ENCODE data around the gene GET3.
A peak's percentile ranks its signal among the peaks of the same experiment; 100 is the strongest.

Gene GET3

GRCh38 chr19:12754465-12755196 is 17.3 kb downstream of the GET3 start:
- DNase-seq, result no peak

GRCh38 chr19:12756150-12756883 is 19.0 kb downstream of the GET3 start:
- DNase-seq, result no peak

GRCh38 chr19:12757544-12758274 is 20.4 kb downstream of the GET3 start:
- peak; percentile 22 for DNase-seq

- DNase-seq, result no peak
Observed at GRCh38 chr19:12759686-12760085, 22.4 kb downstream of the GET3 start.

GRCh38 chr19:12763100-12763499 is 25.8 kb downstream of the GET3 start:
- no peak for DNase-seq

GRCh38 chr19:12764698-12765097 is 27.4 kb downstream of the GET3 start:
- no peak for DNase-seq

- no peak for DNase-seq
Observed at GRCh38 chr19:12766051-12766521, 28.8 kb downstream of the GET3 start.

- no peak for DNase-seq
Observed at GRCh38 chr19:12767150-12767549, 29.9 kb downstream of the GET3 start.

- DNase-seq, result no peak
Observed at GRCh38 chr19:12767666-12768065, 30.4 kb downstream of the GET3 start.

GRCh38 chr19:12769689-12770088 is 32.4 kb downstream of the GET3 start:
- DNase-seq, result no peak

GRCh38 chr19:12770922-12771321 is 33.6 kb downstream of the GET3 start:
- DNase-seq, result no peak

- DNase-seq, result no peak
Observed at GRCh38 chr19:12772323-12772722, 35.0 kb downstream of the GET3 start.

- no peak for DNase-seq
Observed at GRCh38 chr19:12773571-12773970, 36.3 kb downstream of the GET3 start.

GRCh38 chr19:12774588-12775555 is 37.6 kb downstream of the GET3 start, which contains the start of gene HOOK2:
Gene HOOK2, minus strand, starts transcription at chr19:12775552. Its CDS starts 103 bp downstream, at chr19:12775449.
- DNase-seq, result peak; percentile 72

GRCh38 chr19:12777217-12778016 is 40.1 kb downstream of the GET3 start:
- DNase-seq, result peak; percentile 38

GRCh38 chr19:12778017-12778904 is 41.0 kb downstream of the GET3 start:
- no peak for DNase-seq

GRCh38 chr19:12778905-12779161 is 41.5 kb downstream of the GET3 start:
- DNase-seq, result no peak

GRCh38 chr19:12779162-12779993 is 42.1 kb downstream of the GET3 start:
- no peak for DNase-seq

GRCh38 chr19:12782174-12782423 is 44.8 kb downstream of the GET3 start:
- no peak for DNase-seq

Data from NCI-H2029 treated with DMSO at 0.1 percent for 48 hours (cell line).